Activated B cell treated with CpG ODN at 0.5 μM for 24 hours (primary cell): ENCODE data around the gene PMVK. TPM values are rescaled to one million over a fixed set of nuclear protein-coding genes. Genes with fewer than 3 reads are reported as not detected.

Experiments used
- ATAC-seq: fragments of 200-7000 bp; cut with Tn5 transposase; one replicate; pipeline ENCODE4 v1.10.0; 2021; ENCODE audit warnings: low read depth, mild to moderate bottlenecking, moderate library complexity
- CTCF ChIA-PET: fragments of 350-600 bp; sonication (Branson Sonifier 250); formaldehyde crosslinking; loops from one replicate; lab custom pipeline; 2021; ENCODE audit warnings: antibody characterized with exemption; lab: Charles Lee
- POLR2A ChIA-PET: fragments of 350-600 bp; sonication (Branson Sonifier 250); formaldehyde crosslinking; loops from one replicate; lab custom pipeline; 2021; ENCODE audit warnings: antibody characterized with exemption; lab: Charles Lee
- DNase-seq: peaks from one replicate; pipeline ENCODE4 v3.0.0; 2022
- H3K27ac Mint-ChIP-seq: one replicate; pipeline ENCODE4 v1.8.0; 2020; ENCODE audit warnings: mixed read lengths
- H3K27me3 Mint-ChIP-seq: one replicate; pipeline ENCODE4 v1.8.0; 2021; ENCODE audit warnings: mixed read lengths
- H3K36me3 Mint-ChIP-seq: one replicate; pipeline ENCODE4 v1.8.0; 2021; ENCODE audit warnings: low read depth, mixed read lengths
- H3K4me1 Mint-ChIP-seq: one replicate; pipeline ENCODE4 v1.8.0; 2021; ENCODE audit warnings: mixed read lengths
- H3K4me3 Mint-ChIP-seq: one replicate; pipeline ENCODE4 v1.8.0; 2020; ENCODE audit warnings: mild to moderate bottlenecking, mixed read lengths
- H3K9me3 Mint-ChIP-seq: one replicate; pipeline ENCODE4 v1.8.0; 2020; ENCODE audit warnings: mixed read lengths
- CTCF ChIP-seq: fragments of 200-600 bp; IDR thresholded peaks from one replicate; pipeline ENCODE4 v1.8.0; 2022; ENCODE audit warnings: antibody characterized with exemption, mild to moderate bottlenecking
- intact Hi-C: fragments of 100-400 bp; cut with micrococcal nuclease; formaldehyde crosslinking; loops from one replicate; pipeline ENCODE4 v1.15.1; 2024
- total RNA-seq: library from RNA; stranded (reverse); gene quantifications from 2 replicates; pipeline ENCODE4 v1.2.3, GENCODE V29; 2022

PMVK gene
- total RNA-seq, 1 donor from 2014 or later = 24.6 TPM

DNA sequence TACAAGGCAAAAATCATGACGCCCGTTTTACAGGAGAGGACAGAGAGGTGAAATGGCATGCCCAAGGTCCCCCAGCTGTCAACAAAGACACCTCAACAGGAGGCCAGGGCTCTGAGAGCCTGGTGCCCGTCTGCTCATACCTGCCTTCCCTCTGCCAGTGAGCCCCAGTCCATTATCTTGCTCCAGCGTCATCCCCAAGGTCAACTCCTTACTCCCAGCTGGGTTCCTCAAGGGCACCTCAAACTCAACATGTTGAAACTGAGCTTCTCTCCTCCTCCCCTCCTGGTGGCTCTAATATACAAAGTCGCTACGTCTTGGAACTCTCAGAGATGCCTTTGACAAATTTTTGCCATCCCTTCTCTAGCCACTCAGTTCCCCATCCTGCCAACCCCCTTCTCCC lies 16.1 kb upstream of the PMVK start:
- peaks cover 23% of the 10 kb centered on the region for H3K36me3 Mint-ChIP-seq
- TF ChIP-seq CTCF = no peak
- ChIA-PET POLR2A (interaction anchor here (0.5 to 6.8 kb wide), 5 partner anchors 8 to 183 kb away, joined by 4 to 52 read pairs (median 11); partner anchors contain the start of genes PMVK, PYGO2 and SLC50A1), CTCF (interaction anchor here (0.7 to 1.2 kb wide), 5 partner anchors 9 to 489 kb away, joined by 3 to 5 read pairs (median 3); partner anchors contain the start of genes ADAM15 and PYGO2)
- DNase-seq (no peak), ATAC-seq (no peak)
- H3K4me1 Mint-ChIP-seq = peaks cover 72% of the 10 kb centered on the region
- peak overlapping the region; percentile 39 for H3K4me3 Mint-ChIP-seq
- intact Hi-C loops = no loop called here
- no peaks in the 10 kb centered on the region for H3K9me3 Mint-ChIP-seq
- no peaks in the 10 kb centered on the region for H3K27me3 Mint-ChIP-seq
- H3K27ac Mint-ChIP-seq = peak overlapping the region; percentile 93

GRCh38 chr1:154951901-154952657 lies 15.6 kb upstream of the PMVK start:
- intact Hi-C loops = no loop called here
- TF ChIP-seq CTCF = no peak
- DNase-seq (no peak), ATAC-seq (peak; percentile 53)
- H3K9me3 Mint-ChIP-seq = no peaks in the 10 kb centered on the region
- peaks cover 25% of the 10 kb centered on the region for H3K36me3 Mint-ChIP-seq
- peaks cover 69% of the 10 kb centered on the region for H3K4me1 Mint-ChIP-seq
- peak overlapping the region; percentile 39 for H3K4me3 Mint-ChIP-seq
- CTCF ChIA-PET = interaction anchor here (0.7 to 1.2 kb wide), 8 partner anchors 9 to 488 kb away, joined by 3 to 5 read pairs (median 3); partner anchors contain the start of genes ADAM15 and PYGO2
- no peaks in the 10 kb centered on the region for H3K27me3 Mint-ChIP-seq
- POLR2A ChIA-PET = interaction anchor here (1.1 to 6.8 kb wide), 6 partner anchors 9 to 133 kb away, joined by 3 to 52 read pairs (median 8); partner anchors contain the start of genes CKS1B, PMVK and PYGO2
- H3K27ac Mint-ChIP-seq = peak overlapping the region; percentile 93

DNA sequence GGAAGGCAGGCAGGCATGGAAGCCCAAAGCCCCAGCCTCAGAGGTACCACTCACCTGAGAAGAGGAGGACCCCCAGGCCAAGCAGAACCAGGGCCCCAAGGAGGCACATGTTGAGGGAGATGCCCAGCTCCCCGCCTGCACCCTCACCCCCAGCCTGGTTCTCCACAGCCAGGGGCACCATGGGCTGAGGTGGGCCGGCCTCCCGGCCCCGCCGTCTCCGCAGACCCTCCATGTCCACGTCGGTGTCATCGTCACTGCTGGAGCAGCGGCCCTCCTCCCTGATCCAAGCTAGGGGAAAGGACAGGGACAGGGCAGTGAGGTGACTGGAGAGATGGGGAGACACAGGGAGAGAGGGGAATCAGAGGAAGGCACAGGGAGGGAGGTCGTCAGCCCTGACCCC lies 11.6 kb upstream of the PMVK start:
- Mint-ChIP-seq H3K4me1 (peaks cover 51% of the 10 kb centered on the region), H3K9me3 (no peaks in the 10 kb centered on the region), H3K27ac (no peak overlapping the region), H3K4me3 (no peak overlapping the region), H3K27me3 (no peaks in the 10 kb centered on the region), H3K36me3 (peaks cover 32% of the 10 kb centered on the region)
- CTCF ChIA-PET = no interaction called here
- ATAC-seq = no peak
- intact Hi-C loops = no loop called here
- POLR2A ChIA-PET = interaction anchor here (0.8 to 1.2 kb wide), 2 partner anchors 12 to 52 kb away, joined by 3 read pairs; partner anchors contain the start of gene PMVK
- TF ChIP-seq CTCF = no peak
- DNase-seq = no peak

DNA sequence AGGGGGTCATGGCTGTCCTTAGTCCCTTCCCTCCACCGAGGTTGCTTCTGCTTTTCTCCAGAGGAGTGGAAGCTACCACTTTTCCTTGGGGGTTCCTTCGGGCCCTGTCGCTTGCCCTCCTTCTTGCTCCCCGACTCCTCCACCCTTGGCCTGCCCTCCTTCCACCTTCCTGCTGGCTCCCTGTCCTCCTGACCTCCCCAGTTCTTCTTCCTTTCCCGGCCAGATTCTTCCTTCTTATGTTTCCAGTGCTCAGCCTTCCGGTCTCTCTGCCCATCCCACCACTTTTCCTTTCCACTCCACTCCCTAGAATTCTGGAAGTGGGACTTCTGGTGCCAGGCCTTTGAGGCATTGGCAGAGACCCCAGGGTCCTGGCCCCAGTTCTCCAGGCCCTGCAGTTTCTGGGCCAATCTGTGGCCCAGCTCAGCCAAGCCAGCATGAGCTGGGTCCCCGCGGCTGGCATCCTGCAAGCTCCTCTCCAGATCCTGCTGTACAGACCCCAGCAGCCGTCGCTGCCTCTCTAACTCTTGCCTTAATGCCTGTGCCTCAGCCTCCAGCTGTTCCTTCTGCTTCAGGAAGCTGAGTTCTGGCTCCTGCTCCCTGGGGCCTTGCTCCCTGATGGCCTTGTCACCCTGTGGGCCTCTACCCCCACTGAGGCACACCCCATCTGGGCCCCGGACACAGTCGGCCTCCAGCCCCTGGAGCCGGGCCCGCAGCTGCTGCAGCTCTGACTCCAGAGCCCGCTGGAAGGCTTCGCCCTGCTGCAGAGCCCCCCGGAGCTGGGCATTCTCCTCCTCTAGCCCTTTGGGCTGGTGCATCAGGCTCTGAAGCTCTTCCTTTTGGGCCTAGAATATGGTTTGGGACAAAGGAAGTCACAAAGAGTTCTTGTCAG lies 9.7 kb upstream of the PMVK start:
- no peak for ATAC-seq
- intact Hi-C loops = no loop called here
- DNase-seq = no peak
- no peak for TF ChIP-seq CTCF
- Mint-ChIP-seq H3K36me3 (peaks cover 29% of the 10 kb centered on the region), H3K4me3 (no peak overlapping the region), H3K9me3 (no peaks in the 10 kb centered on the region), H3K27me3 (no peaks in the 10 kb centered on the region), H3K27ac (peak overlapping the region; percentile 53), H3K4me1 (peaks cover 51% of the 10 kb centered on the region)
- ChIA-PET CTCF (interaction anchor here (1.5 to 1.9 kb wide), 2 partner anchors 10 to 16 kb away, joined by 5 to 9 read pairs; partner anchors contain the start of genes PMVK and PYGO2), POLR2A (interaction anchor here (0.9 to 1.9 kb wide), 3 partner anchors 10 to 28 kb away, joined by 3 to 6 read pairs (median 3); partner anchors contain the start of genes CKS1B and PMVK)
